ENCODE measurements around the gene IGSF3. TPM values are rescaled to one million over a fixed set of nuclear protein-coding genes. Genes with fewer than 3 reads are reported as not detected.

Gene IGSF3
- total and polyA plus RNA-seq, 2 of the 13 experiments (the other 11 are each of a cell fraction or from before 2014, with no cell fraction given) = 0.11 to 0.16 TPM

- TF ChIP-seq HNF4A (CRISPR knock-in tag; IDR thresholded peaks at IDR 0.05) (no peak), TOE1 (CRISPR knock-in tag; IDR thresholded peaks at IDR 0.05) (no peak), ZNF563 (CRISPR knock-in tag; IDR thresholded peaks at IDR 0.05) (no peak), SSRP1 (CRISPR knock-in tag; IDR thresholded peaks at IDR 0.05) (no peak), ZSCAN12 (CRISPR knock-in tag; IDR thresholded peaks at IDR 0.05) (no peak), ZBED4 (CRISPR knock-in tag; IDR thresholded peaks at IDR 0.05; ENCODE audit: borderline replicate concordance) (no peak), ZNF317 (CRISPR knock-in tag; IDR thresholded peaks at IDR 0.05) (no peak), ZC3H13 (CRISPR knock-in tag; IDR thresholded peaks at IDR 0.05) (no peak), JARID2 (CRISPR knock-in tag; IDR thresholded peaks at IDR 0.05; ENCODE audit: insufficient replicate concordance) (no peak), ZNF597 (CRISPR knock-in tag; IDR thresholded peaks at IDR 0.05) (no peak), RFX3 (CRISPR knock-in tag; IDR thresholded peaks at IDR 0.05) (no peak), ZNF331 (CRISPR knock-in tag; IDR thresholded peaks at IDR 0.05) (no peak)
- Histone ChIP-seq H3K4me2 (ENCODE audit: low read depth, low read length) (no peak overlapping the region), H3K4me3 (replicated peaks in 1 of 3; ENCODE audit: insufficient read depth in 1 of 3, low read depth in 2 of 3, low read length in 3 of 3) (no peak overlapping the region), H3K4me1 (ENCODE audit: insufficient read depth, low read length) (no peaks in the 10 kb centered on the region), H3K79me2 (ENCODE audit: insufficient read depth, low read length) (peaks cover 2% of the 10 kb centered on the region), H3K9ac (ENCODE audit: insufficient read depth, low read depth, low read length) (no peak overlapping the region), H2AFZ (ENCODE audit: low read length) (no peak overlapping the region), H3K9me3 (ENCODE audit: low read length) (peaks cover 13% of the 10 kb centered on the region), H4K20me1 (ENCODE audit: insufficient read depth, low read length) (no peaks in the 10 kb centered on the region), H3K27ac (ENCODE audit: extremely low read length, insufficient read depth, low read length) (no peak overlapping the region), H3K36me3 (replicated peaks in 1 of 2; ENCODE audit: control insufficient read depth in 1 of 2, insufficient read depth in 2 of 2, low read length in 2 of 2) (peaks cover 0 to 4% of the 10 kb centered on the region in 2 experiments; a peak in 1 of 5 replicates), H3K27me3 (ENCODE audit: control insufficient read depth in 1 of 2, insufficient read depth in 2 of 2, low read length in 2 of 2) (no peaks in the 10 kb centered on the region)
- ChIA-PET CTCF (ENCODE audit: low intra/inter-chr PET ratio, low total read pairs) (no interaction called here), POLR2A (no interaction called here)
- FAIRE-seq (no peak), DNase-seq (ENCODE audit: low spot score) (no peak), ATAC-seq (no peak)
- intact Hi-C loops (cut with micrococcal nuclease; ENCODE audit: unreplicated experiment) (no loop called here), in situ Hi-C loops (cut with HindIII; ENCODE audit: extremely low pct_ligation_motif_present, low pct_unique_long_range_greater_than_20kb) (no loop called here)
- WGBS (ENCODE audit: low lambda C conversion rate) = 92% methylated on average over 4 of the region's 4 CpGs
- no TSS peak for BruUV-seq (replicated peaks)
Observed at GRCh38 chr1:116560704-116561490, 106.6 kb downstream of the IGSF3 start.
